ENCODE measurements around the gene B3GNT8. TPM values are rescaled to one million over a fixed set of nuclear protein-coding genes. Genes with fewer than 3 reads are reported as not detected.
A peak's percentile ranks its signal among the peaks of the same experiment; 100 is the strongest.

B3GNT8 gene
- total RNA-seq, 1 experiment from 2014 or later = 0.96 TPM

GRCh38 chr19:41413947-41414346, 13.2 kb downstream of the B3GNT8 start:
- Histone ChIP-seq H3K56ac (ENCODE audit: insufficient read length, low read depth, low read length) (no peak overlapping the region), H3K4me1 (ENCODE audit: insufficient read depth, low read length) (no peaks in the 10 kb centered on the region; the same call in 1 of the 2 replicates), H2BK120ac (ENCODE audit: low read depth, low read length, poor library complexity, severe bottlenecking) (no peak overlapping the region), H3K27ac (ENCODE audit: insufficient read length, low read depth, low read length) (no peak overlapping the region), H2BK5ac (ENCODE audit: insufficient read length, low read length) (no peak overlapping the region), H4K8ac (replicated peaks; ENCODE audit: insufficient read length, low read depth, low read length) (no peak overlapping the region), H3K14ac (ENCODE audit: insufficient read depth, low read length) (no peak overlapping the region), H3K79me2 (ENCODE audit: insufficient read depth, low read length) (no peaks in the 10 kb centered on the region), H4K20me1 (ENCODE audit: control insufficient read depth, insufficient read depth, insufficient read length) (no peaks in the 10 kb centered on the region), H2AK5ac (ENCODE audit: insufficient read length, low read length) (no peak overlapping the region), H4K5ac (ENCODE audit: insufficient read length, low read depth, low read length) (no peak overlapping the region), H3K23ac (ENCODE audit: insufficient read length, low read depth, low read length) (no peak overlapping the region), H3K79me1 (ENCODE audit: insufficient read depth, low read depth, low read length, poor library complexity, severe bottlenecking) (no peaks in the 10 kb centered on the region), H4K91ac (ENCODE audit: insufficient read length, low read depth, low read length) (no peak overlapping the region), H2AFZ (ENCODE audit: low read length) (no peak overlapping the region), H2BK12ac (ENCODE audit: insufficient read length, low read depth, low read length) (no peak overlapping the region), H2BK15ac (ENCODE audit: low read depth, low read length) (no peak overlapping the region), H3K27me3 (ENCODE audit: insufficient read depth, low read length) (no peaks in the 10 kb centered on the region), H3K4ac (ENCODE audit: low read depth, low read length) (no peak overlapping the region), H3K23me2 (ENCODE audit: insufficient read length, low read depth, low read length, poor library complexity, severe bottlenecking) (peaks cover 4% of the 10 kb centered on the region), H2BK20ac (ENCODE audit: low read depth, low read length, poor library complexity, severe bottlenecking) (no peak overlapping the region), H3K18ac (ENCODE audit: insufficient read length, low read depth, low read length) (no peak overlapping the region), H3K9ac (ENCODE audit: extremely low read depth, insufficient read length, low read length) (no peak overlapping the region), H3K4me2 (ENCODE audit: insufficient read depth, insufficient read length, low read length) (no peak overlapping the region), H3K9me3 (ENCODE audit: control insufficient read depth, low read depth, low read length) (no peaks in the 10 kb centered on the region), H3T11ph (ENCODE audit: low read length) (no peak overlapping the region)
- WGBS (ENCODE audit: extremely low coverage, insufficient read length, low lambda C conversion rate) = no CpG with 5 or more reads among the region's 10 CpGs
- Mint-ChIP-seq H3K4me3 (no peak overlapping the region), H3K9me3 (no peaks in the 10 kb centered on the region), H3K36me3 (ENCODE audit: insufficient read depth in 1 of 3, low read depth in 3 of 3) (peaks cover 6 to 29% (median 29%) of the 10 kb centered on the region in 3 experiments), H3K27me3 (ENCODE audit: low read depth) (no peaks in the 10 kb centered on the region; the same call in 1 of the 2 replicates), H3K4me1 (peaks cover 0 to 6% of the 10 kb centered on the region in 2 experiments; a peak in 2 of 4 replicates), H3K27ac (peak overlapping the region in 2 of 3 experiments; percentile 44 to 63; a peak in 1 of 7 replicates)
- no peak for DNase-seq
- TF ChIP-seq, protein P1, sequence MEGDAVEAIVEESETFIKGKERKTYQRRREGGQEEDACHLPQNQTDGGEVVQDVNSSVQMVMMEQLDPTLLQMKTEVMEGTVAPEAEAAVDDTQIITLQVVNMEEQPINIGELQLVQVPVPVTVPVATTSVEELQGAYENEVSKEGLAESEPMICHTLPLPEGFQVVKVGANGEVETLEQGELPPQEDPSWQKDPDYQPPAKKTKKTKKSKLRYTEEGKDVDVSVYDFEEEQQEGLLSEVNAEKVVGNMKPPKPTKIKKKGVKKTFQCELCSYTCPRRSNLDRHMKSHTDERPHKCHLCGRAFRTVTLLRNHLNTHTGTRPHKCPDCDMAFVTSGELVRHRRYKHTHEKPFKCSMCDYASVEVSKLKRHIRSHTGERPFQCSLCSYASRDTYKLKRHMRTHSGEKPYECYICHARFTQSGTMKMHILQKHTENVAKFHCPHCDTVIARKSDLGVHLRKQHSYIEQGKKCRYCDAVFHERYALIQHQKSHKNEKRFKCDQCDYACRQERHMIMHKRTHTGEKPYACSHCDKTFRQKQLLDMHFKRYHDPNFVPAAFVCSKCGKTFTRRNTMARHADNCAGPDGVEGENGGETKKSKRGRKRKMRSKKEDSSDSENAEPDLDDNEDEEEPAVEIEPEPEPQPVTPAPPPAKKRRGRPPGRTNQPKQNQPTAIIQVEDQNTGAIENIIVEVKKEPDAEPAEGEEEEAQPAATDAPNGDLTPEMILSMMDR (conservative IDR thresholded peaks at IDR 0.05) = no peak
